RWPE1 (cell line): ENCODE data around the gene PCSK1N.
A peak's percentile ranks its signal among the peaks of the same experiment; 100 is the strongest.

Experiments used
- CTCF ChIA-PET: fragments of 350-600 bp; sonication (Branson Sonifier 250); formaldehyde crosslinking; extraction: SDS; loops from one replicate; lab custom pipeline; 2021; lab: Yijun Ruan, JAX
- POLR2A ChIA-PET: fragments of 400-600 bp; formaldehyde crosslinking; extraction: SDS; loops from one replicate; lab custom pipeline; 2020; ENCODE audit warnings: antibody characterized with exemption; ENCODE audit not compliant: low non-redundant PET; lab: Yijun Ruan, JAX
- DNase-seq: peaks from one replicate; pipeline ENCODE4 v3.0.0; 2012; ENCODE audit warnings: low spot score
- H3K27ac ChIP-seq: fragments of 450-650 bp; 2 replicates; pipeline ENCODE4 v1.5.1; 2017
- TF ChIP-seq, protein P1 (sequence below): fragments of 450-650 bp; conservative IDR thresholded peaks from 2 replicates; pipeline ENCODE4 v1.5.1; 2017; ENCODE audit warnings: low read depth, mild to moderate bottlenecking

PCSK1N gene

DNA sequence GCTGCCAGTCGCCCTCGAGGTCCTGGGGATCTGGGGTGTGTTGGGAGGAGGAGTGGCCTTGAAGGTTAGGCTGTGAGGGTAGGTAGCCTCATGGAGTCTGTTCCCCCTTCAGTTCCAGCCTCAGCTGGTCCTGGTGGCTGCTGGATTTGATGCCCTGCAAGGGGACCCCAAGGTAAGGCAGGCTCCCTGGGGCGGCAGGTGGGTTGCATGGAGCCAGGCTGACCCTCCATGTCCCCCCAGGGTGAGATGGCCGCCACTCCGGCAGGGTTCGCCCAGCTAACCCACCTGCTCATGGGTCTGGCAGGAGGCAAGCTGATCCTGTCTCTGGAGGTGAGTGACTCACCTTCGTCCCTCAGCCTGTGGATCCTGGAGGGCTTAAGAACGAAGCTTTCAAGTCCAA lies 20.7 kb downstream of the PCSK1N start:
- CTCF ChIA-PET: no interaction called here
- DNase-seq: no peak
- H3K27ac ChIP-seq: no peak overlapping the region
- POLR2A ChIA-PET: no interaction called here
- TF ChIP-seq, protein P1, sequence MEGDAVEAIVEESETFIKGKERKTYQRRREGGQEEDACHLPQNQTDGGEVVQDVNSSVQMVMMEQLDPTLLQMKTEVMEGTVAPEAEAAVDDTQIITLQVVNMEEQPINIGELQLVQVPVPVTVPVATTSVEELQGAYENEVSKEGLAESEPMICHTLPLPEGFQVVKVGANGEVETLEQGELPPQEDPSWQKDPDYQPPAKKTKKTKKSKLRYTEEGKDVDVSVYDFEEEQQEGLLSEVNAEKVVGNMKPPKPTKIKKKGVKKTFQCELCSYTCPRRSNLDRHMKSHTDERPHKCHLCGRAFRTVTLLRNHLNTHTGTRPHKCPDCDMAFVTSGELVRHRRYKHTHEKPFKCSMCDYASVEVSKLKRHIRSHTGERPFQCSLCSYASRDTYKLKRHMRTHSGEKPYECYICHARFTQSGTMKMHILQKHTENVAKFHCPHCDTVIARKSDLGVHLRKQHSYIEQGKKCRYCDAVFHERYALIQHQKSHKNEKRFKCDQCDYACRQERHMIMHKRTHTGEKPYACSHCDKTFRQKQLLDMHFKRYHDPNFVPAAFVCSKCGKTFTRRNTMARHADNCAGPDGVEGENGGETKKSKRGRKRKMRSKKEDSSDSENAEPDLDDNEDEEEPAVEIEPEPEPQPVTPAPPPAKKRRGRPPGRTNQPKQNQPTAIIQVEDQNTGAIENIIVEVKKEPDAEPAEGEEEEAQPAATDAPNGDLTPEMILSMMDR: no peak

DNA sequence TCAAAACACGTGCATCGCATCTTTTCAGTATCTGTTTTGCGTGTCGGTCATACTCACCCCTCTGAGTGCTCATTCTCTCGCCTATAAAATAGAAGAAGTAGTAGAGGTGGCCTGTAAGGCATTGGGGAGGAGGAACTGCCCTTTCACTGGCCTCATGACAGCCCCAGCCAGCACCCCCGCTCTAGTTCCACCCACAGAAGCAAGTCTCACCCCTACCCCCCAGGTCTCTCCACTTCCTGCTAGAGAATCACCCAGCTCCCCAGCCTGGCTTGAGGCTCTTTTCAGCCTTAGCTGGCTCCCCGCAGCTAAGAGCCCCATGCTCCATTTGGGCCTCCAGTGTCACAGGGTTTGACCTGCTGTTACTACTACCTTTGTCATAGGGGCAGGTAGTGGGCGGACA lies 21.8 kb downstream of the PCSK1N start:
- CTCF ChIA-PET: no interaction called here
- H3K27ac ChIP-seq: no peak overlapping the region
- TF ChIP-seq, protein P1: no peak
- POLR2A ChIA-PET: no interaction called here
- no peak for DNase-seq

DNA sequence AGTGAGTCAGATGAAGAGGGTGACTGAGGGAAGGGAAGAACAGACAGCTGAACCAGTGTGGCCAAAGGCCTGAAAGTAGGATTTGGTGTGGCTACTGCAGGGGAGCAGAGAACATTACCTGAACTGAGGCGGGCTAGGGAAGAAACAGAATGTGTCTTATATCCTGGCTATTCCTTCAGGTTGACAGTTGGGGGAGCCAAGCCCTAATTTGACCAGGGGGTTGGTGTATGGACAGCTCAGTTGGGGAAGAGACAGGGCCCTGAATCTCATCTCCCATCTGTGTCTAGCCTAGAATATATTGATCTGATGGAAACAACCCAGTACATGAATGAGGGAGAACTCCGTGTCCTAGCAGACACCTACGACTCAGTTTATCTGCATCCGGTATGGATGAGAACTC lies 29.3 kb downstream of the PCSK1N start:
- no peak for DNase-seq
- CTCF ChIA-PET: interaction anchor here (0.8 kb wide), 1 partner anchor 40 kb away, joined by 4 read pairs; no protein-coding TSS in a partner anchor
- H3K27ac ChIP-seq: no peak overlapping the region
- TF ChIP-seq, protein P1: no peak
- POLR2A ChIA-PET: no interaction called here

DNA sequence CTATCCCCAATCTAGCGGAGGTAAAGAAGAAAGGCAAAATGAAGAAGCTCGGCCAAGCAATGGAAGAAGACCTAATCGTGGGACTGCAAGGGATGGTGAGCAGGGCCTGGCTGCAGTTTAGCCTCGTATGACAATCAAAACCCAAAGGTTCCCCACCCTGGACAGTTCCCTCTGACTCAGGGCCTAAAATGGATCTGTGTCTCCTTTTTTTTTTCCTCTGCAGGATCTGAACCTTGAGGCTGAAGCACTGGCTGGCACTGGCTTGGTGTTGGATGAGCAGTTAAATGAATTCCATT lies 32.6 kb downstream of the PCSK1N start:
- TF ChIP-seq, protein P1: no peak
- DNase-seq: no peak
- peak overlapping the region; percentile 92 for H3K27ac ChIP-seq
- ChIA-PET POLR2A (no interaction called here), CTCF (no interaction called here)

DNA sequence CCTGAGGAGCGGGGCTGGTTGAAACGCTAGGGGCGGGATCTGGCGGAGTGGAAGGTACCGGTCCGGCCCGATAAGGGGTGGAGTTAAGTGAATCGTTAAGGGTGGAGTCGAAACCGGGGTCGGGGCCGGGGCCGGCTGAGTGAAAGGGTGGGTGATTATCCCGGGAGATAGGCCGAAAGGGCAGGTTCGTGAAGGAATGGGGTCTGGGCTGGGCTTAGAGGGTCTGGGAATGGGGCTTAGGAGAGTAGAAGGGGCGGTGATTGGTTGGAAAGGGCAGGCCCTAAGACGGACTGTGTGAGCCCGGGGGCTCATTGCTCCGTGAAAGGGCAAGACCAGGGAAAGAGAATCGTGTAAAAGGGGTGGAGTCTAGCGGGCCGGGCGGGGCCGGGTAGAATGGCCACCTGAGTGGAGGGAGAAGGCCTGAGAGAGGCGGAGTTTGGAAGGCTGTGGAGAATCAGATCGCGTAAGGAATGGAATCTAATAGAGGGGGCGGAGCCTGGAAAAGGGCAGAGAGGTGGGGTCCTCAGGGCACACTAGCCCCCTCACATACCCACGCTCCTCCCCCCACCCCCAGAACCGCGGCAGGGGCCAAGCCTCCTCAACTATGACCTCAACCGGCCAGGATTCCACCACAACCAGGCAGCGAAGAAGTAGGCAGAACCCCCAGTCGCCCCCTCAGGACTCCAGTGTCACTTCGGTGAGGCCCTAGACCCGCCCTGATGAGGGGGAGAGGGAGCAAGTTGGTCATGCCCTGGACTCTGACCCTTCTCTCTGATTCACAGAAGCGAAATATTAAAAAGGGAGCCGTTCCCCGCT lies 33.1 kb downstream of the PCSK1N start:
- CTCF ChIA-PET: no interaction called here
- DNase-seq: peak; percentile 79
- H3K27ac ChIP-seq: peak overlapping the region; percentile 92
- POLR2A ChIA-PET: interaction anchor here (0.6 kb wide), 1 partner anchor 96 kb away, joined by 3 read pairs; the partner anchor contains the start of gene PQBP1
- TF ChIP-seq, protein P1: no peak

DNA sequence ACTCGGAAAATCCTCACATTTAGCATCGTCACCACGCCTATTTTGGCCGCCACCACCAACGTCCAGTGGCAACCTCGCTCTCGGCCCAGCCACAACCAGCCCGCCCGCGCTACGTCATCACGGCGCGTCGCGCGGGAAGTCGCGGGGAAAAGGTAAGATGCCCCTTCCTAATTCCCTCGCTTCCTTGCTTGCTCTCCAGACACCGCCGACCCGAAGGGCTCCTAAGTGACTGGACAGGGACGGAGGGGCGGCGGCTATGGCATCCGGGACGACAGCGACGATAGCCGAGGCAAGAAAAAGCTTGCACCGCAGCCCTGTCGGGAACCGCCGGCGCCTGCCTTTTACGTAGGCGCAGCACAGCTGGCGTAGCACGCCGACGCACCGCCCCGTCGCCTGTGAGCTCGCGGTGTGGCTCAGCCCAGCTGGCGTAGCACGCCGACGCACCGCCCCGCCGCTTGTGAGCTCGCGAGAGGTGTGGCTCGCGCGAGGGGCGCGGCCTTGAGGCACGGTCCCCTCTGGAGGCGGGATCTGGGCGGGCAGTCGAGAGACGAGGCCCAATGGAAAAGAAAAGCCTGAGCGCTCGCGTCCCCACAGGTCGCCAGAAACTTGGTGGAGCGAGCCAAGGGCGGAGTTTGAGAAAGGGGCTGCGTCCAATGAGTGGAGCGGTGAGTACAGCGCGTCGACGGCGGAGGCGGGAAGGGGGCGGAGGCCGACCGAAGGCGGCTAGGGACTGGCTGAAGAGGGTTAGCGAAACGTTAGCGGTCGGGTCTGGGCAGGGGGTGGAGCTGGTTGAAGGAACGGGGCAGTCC lies 33.9 kb downstream of the PCSK1N start, which contains the start of gene HDAC6:
Gene HDAC6, plus strand, starts transcription at position 788 of the 809 bp plus-strand sequence. CDS start 626 bp downstream, outside the sequence.
- TF ChIP-seq, protein P1: no peak
- peak within 1 kb of the TSS; percentile 92 for H3K27ac ChIP-seq
- ChIA-PET POLR2A (interaction anchor here (0.6 kb wide), 1 partner anchor 97 kb away, joined by 3 read pairs; the partner anchor contains the start of gene PQBP1), CTCF (no interaction called here)
- peak; percentile 92 for DNase-seq
